ENCODE results near the gene NDFIP1.

- no peak for TF ChIP-seq CTCF (IDR thresholded peaks at IDR 0.05)
- TF ChIP-seq POLR2A (IDR thresholded peaks at IDR 0.05): no peak
Measured at GRCh38 chr5:142186857-142187594, 78.4 kb downstream of the NDFIP1 start.

Measured in transverse colon (tissue), 3 donors.